Stomach (tissue), 9 donors: ENCODE results near the gene ITGA1. TPM values are rescaled to one million over a fixed set of nuclear protein-coding genes. Genes with fewer than 3 reads are reported as not detected.

Experiments used
- DNase-seq, 2 donors: peaks; one replicate each; pipeline versions ENCODE4 v3.0.0 to v3.0.0-alpha.2; 2013 to 2019
- H3K27ac ChIP-seq, 5 donors: fragments of 200-600 bp in 4 of 5; sonication (generic) in 4 of 5; one replicate each; pipeline ENCODE4 v1.5.1; 2013 to 2019; ENCODE audit warnings: mild to moderate bottlenecking in 1 of 5, moderate library complexity in 1 of 5
- H3K27me3 ChIP-seq, 3 donors: fragments of 200-600 bp; sonication (generic); one replicate each; pipeline ENCODE4 v1.5.1; 2017 to 2019; ENCODE audit warnings: mixed run types in 1 of 3
- H3K36me3 ChIP-seq, 4 donors: fragments of 200-600 bp; sonication (generic); 1 replicate in 3 of 4; 2 replicates in 1 of 4; pipeline ENCODE4 v1.5.1; 2016 to 2019
- H3K4me1 ChIP-seq, 4 donors: fragments of 200-600 bp; sonication (generic); one replicate each; pipeline ENCODE4 v1.5.1; 2016 to 2019
- H3K4me3 ChIP-seq, 4 donors: fragments of 200-600 bp; sonication (generic) in 3 of 4; one replicate each; pipeline ENCODE4 v1.5.1; 2016 to 2019; ENCODE audit warnings: mild to moderate bottlenecking in 1 of 4
- H3K9me3 ChIP-seq, 4 donors: fragments of 200-600 bp; sonication (generic); one replicate each; pipeline ENCODE4 v1.5.1; 2016 to 2019
- CTCF ChIP-seq, 7 experiments: fragments of 450-650 bp in 4 of 7; fragments of 200-600 bp in 3 of 7; sonication (generic) in 3 of 7; IDR thresholded peaks; one replicate each; pipeline ENCODE4 v1.5.1; 2016 to 2019; ENCODE audit warnings: antibody characterized with exemption in 7 of 7, control low read depth in 2 of 7, mild to moderate bottlenecking in 1 of 7
- EP300 ChIP-seq: sonication (generic); formaldehyde crosslinking; IDR thresholded peaks from one replicate; pipeline ENCODE4 v1.6.1; 2017; ENCODE audit warnings: antibody characterized with exemption
- POLR2A ChIP-seq, 4 donors: fragments of 450-650 bp; IDR thresholded peaks; one replicate each; pipeline ENCODE4 v1.6.1; 2016; ENCODE audit warnings: antibody characterized with exemption in 4 of 4, control low read depth in 2 of 4, mild to moderate bottlenecking in 1 of 4, moderate library complexity in 1 of 4
- POLR2AphosphoS5 ChIP-seq, 3 donors: sonication (generic); formaldehyde crosslinking; IDR thresholded peaks; one replicate each; pipeline ENCODE4 v1.6.1; 2016; ENCODE audit warnings: antibody characterized with exemption in 3 of 3
- WGBS, 5 donors: extraction: QIAGEN DNeasy Blood & Tissue Kit in 3 of 5; methylation state at CpG; one replicate each; pipeline versions ENCODE4 v1.1.5 to v1.1.7; 2013 to 2018; 5-methylcytosine and 5-hydroxymethylcytosine counted together
- intact Hi-C: fragments of 100-400 bp; cut with DNase I; formaldehyde crosslinking; loops from one replicate; pipeline ENCODE4 v1.15.1; 2023; ENCODE audit warnings: low total_unique reads
- polyA plus RNA-seq, 3 donors: library from polyadenylated mRNA; stranded (reverse); fragments of 200-250 nt; gene quantifications; one replicate each; pipeline ENCODE4 v1.2.3, GENCODE V29; 2013
- total RNA-seq, 5 donors: library from RNA; depleted of rRNA; stranded (reverse); fragments of >200 nt; gene quantifications; one replicate each; pipeline versions ENCODE4 v1.1.0 to v1.2.3, GENCODE V29; 2014 to 2016
- donor health status: healthy with polysubstance abuse.
- donor health status: Bipolar disorder and iron deficiency.
- donor health status: healthy.

Gene ITGA1
- total and polyA plus RNA-seq, 8 donors = 2.7 to 507 (median 77.0) TPM

GRCh38 chr5:52789851-52790250 is 2.1 kb downstream of the ITGA1 start:
- WGBS, 5 donors = 55 to 85% (median 64%) methylated on average over 2 of the region's 2 CpGs
- Histone ChIP-seq H3K9me3 (no peaks in the 10 kb centered on the region), H3K27ac (peak overlapping the region in 4 of 5 donors; percentile 87 to 96 (median 93)), H3K36me3 (no peaks in the 10 kb centered on the region), H3K4me1 (peaks cover 0 to 58% (median 33%) of the 10 kb centered on the region in 4 donors), H3K4me3 (peak overlapping the region; percentile 66 to 80 (median 74)), H3K27me3 (no peaks in the 10 kb centered on the region)
- TF ChIP-seq CTCF (IDR thresholded peaks at IDR 0.05) = no peak
- no peak for TF ChIP-seq POLR2AphosphoS5 (IDR thresholded peaks at IDR 0.05)
- no peak for TF ChIP-seq EP300
- TF ChIP-seq POLR2A (IDR thresholded peaks at IDR 0.05) = no peak
- DNase-seq = no peak
- intact Hi-C loops = loop anchor here (5.0 kb wide), 1 partner anchor 127 kb away; no protein-coding TSS in a partner anchor

- intact Hi-C loops = no loop called here
- TF ChIP-seq EP300 = no peak
- TF ChIP-seq CTCF (IDR thresholded peaks at IDR 0.05) = no peak
- TF ChIP-seq POLR2AphosphoS5 (IDR thresholded peaks at IDR 0.05) = no peak
- no peak for TF ChIP-seq POLR2A (IDR thresholded peaks at IDR 0.05)
- Histone ChIP-seq H3K36me3 (no peaks in the 10 kb centered on the region), H3K4me3 (peak overlapping the region in 1 of 4 donors; percentile 80), H3K9me3 (no peaks in the 10 kb centered on the region), H3K4me1 (peaks cover 7 to 67% (median 39%) of the 10 kb centered on the region in 4 donors), H3K27ac (peak overlapping the region in 4 of 5 donors; percentile 87 to 96 (median 93)), H3K27me3 (no peaks in the 10 kb centered on the region)
- DNase-seq = no peak
- 71 to 95% (median 78%) methylated on average over 1 of the region's 1 CpG for WGBS, 5 donors
Measured at GRCh38 chr5:52791366-52791765, 3.6 kb downstream of the ITGA1 start.

DNA sequence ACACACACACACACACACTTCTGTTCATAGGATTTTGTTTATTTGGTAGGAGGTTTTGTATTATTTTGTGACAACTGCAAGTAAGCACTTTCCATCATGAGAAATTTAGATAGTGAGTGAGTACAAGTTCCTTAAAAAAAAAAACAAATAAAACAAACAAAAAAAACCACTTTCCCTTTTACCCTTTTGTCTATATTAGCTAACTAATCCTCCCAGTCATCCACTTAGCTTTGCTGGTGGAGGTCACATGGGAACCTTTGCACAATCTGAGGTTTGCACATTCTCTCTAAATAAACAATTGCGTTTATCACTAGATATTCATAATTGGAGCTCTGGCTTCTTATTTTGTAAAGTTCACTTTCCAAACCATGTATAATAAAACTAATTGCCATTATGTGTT is 6.8 kb downstream of the ITGA1 start:
- TF ChIP-seq POLR2AphosphoS5 (IDR thresholded peaks at IDR 0.05) = peak in 2 of 3 donors; percentile 33 to 57
- TF ChIP-seq POLR2A (IDR thresholded peaks at IDR 0.05) = no peak
- peak overlapping the region in 4 of 5 donors; percentile 0 to 97 (median 51) for H3K27ac ChIP-seq
- no peaks in the 10 kb centered on the region for H3K36me3 ChIP-seq
- H3K27me3 ChIP-seq = no peaks in the 10 kb centered on the region
- H3K4me1 ChIP-seq = peaks cover 16 to 79% (median 44%) of the 10 kb centered on the region in 4 donors
- H3K4me3 ChIP-seq = no peak overlapping the region
- 2 to 40% (median 18%) methylated on average over 1 of the region's 1 CpG for WGBS, 5 donors
- no peak for DNase-seq
- intact Hi-C loops = no loop called here
- no peaks in the 10 kb centered on the region for H3K9me3 ChIP-seq

- no peak overlapping the region for H3K4me3 ChIP-seq
- H3K4me1 ChIP-seq = peaks cover 20 to 77% (median 45%) of the 10 kb centered on the region in 4 donors
- intact Hi-C loops = no loop called here
- H3K36me3 ChIP-seq = no peaks in the 10 kb centered on the region
- H3K27me3 ChIP-seq = no peaks in the 10 kb centered on the region
- DNase-seq = no peak
- no peaks in the 10 kb centered on the region for H3K9me3 ChIP-seq
- TF ChIP-seq CTCF (IDR thresholded peaks at IDR 0.05) (no peak), EP300 (no peak), POLR2A (IDR thresholded peaks at IDR 0.05) (no peak), POLR2AphosphoS5 (IDR thresholded peaks at IDR 0.05) (no peak)
- peak overlapping the region in 4 of 5 donors; percentile 2 to 97 (median 95) for H3K27ac ChIP-seq
Measured at GRCh38 chr5:52796031-52796430, 8.3 kb downstream of the ITGA1 start.

DNA sequence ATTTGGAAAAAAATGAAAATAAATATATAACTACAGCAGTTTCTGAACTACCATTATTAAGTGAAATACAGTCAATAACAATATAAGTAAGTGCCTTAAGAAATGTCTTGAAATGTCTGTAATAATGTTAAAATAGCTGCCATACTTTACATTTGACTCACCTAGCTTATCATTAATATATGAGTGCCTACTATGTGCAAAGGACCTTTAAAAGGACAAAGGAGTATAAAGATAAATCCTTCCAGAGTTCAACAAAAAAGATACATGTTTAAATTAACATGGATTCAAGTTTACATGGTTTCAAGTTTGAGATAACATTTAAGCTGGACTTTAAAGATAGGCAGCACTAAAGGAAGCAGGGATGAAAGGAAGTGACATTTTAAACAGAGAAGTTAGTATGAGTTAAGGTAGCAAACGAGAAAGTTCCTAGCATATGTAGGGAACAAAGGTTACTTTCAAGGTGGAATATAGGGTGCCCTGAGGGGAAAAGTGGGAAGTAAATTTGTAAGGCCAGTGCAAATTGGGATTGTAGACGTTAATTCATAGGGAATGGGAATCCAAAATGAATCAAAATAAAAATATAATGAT is 8.9 kb downstream of the ITGA1 start:
- Histone ChIP-seq H3K36me3 (peaks cover 0 to 3% (median 1%) of the 10 kb centered on the region in 4 donors), H3K4me1 (peaks cover 26 to 78% (median 47%) of the 10 kb centered on the region in 4 donors), H3K27me3 (no peaks in the 10 kb centered on the region), H3K9me3 (no peaks in the 10 kb centered on the region), H3K27ac (peak overlapping the region in 4 of 5 donors; percentile 2 to 97 (median 95)), H3K4me3 (no peak overlapping the region)
- intact Hi-C loops = no loop called here
- WGBS, 5 donors = 49 to 56% (median 54%) methylated on average over 2 of the region's 2 CpGs
- TF ChIP-seq POLR2A (IDR thresholded peaks at IDR 0.05) (no peak), EP300 (no peak), CTCF (IDR thresholded peaks at IDR 0.05) (no peak), POLR2AphosphoS5 (IDR thresholded peaks at IDR 0.05) (no peak)
- DNase-seq = no peak
